ENCODE results near the gene HDLBP.

HDLBP gene

DNA sequence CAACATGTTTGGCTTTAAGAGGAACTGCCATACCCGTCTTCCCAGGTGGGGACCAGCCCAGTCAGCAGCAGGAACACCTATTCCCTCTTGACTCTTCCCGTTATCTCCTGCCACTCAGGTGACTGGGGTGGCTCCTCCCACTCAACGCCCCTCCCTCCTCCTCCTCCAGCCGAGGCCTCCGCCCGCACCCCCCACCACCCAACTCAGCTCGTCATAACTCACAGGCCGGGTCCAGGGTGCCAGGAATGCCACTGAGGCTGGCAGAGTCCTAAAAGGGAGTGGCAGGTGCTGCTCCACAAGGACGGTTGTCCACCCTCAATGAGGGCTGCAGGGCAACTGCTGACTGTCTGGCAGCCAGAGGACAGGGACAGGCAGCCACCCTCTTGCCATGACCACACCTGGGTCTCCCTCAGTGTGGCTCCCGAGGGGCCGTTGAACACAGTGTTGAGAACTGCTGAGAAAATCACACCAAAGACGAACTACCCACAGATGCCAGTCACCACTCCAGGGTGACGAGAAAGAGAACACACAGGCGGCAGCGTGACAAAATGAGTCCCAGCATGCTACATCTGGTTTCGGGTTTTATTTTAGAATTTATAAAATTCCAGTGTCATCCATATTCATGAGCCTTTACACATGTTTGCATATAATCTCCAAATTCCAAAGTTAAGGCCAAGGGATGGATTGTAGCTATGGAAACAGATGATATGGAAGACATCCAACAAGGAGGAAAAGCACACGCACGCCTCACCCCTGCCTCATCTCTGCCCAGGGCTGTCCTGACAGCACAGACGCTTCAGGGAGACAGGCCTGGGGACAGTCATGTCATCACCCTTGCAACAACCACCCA is 88.5 kb downstream of the HDLBP start:
- no peak for DNase-seq (ENCODE audit: low read depth)
- no peak for TF ChIP-seq MAX (IDR thresholded peaks at IDR 0.05; ENCODE audit: low read depth, low read length)
- no peak for TF ChIP-seq MYC (IDR thresholded peaks at IDR 0.05; ENCODE audit: low read depth, low read length)
- no peak for TF ChIP-seq CTCF (IDR thresholded peaks at IDR 0.05; ENCODE audit: low read depth, low read length)
- TF ChIP-seq POLR2A (IDR thresholded peaks at IDR 0.05; ENCODE audit: extremely low read depth, insufficient read length): no peak
- H3K4me3 ChIP-seq (ENCODE audit: low read depth, low read length): no peak overlapping the region

- no peak for TF ChIP-seq POLR2A (IDR thresholded peaks at IDR 0.05; ENCODE audit: extremely low read depth, insufficient read length)
- TF ChIP-seq MYC (IDR thresholded peaks at IDR 0.05; ENCODE audit: low read depth, low read length): no peak
- no peak for TF ChIP-seq CTCF (IDR thresholded peaks at IDR 0.05; ENCODE audit: low read depth, low read length)
- no peak for TF ChIP-seq MAX (IDR thresholded peaks at IDR 0.05; ENCODE audit: low read depth, low read length)
- no peak overlapping the region for H3K4me3 ChIP-seq (ENCODE audit: low read depth, low read length)
- no peak for DNase-seq (ENCODE audit: low read depth)
These were observed 89.5 kb downstream of the HDLBP start for GRCh38 chr2:241225983-241226382.

GRCh38 chr2:241225545-241225944 is 89.9 kb downstream of the HDLBP start:
- no peak for DNase-seq (ENCODE audit: low read depth)
- TF ChIP-seq CTCF (IDR thresholded peaks at IDR 0.05; ENCODE audit: low read depth, low read length) (no peak), POLR2A (IDR thresholded peaks at IDR 0.05; ENCODE audit: extremely low read depth, insufficient read length) (no peak), MAX (IDR thresholded peaks at IDR 0.05; ENCODE audit: low read depth, low read length) (no peak), MYC (IDR thresholded peaks at IDR 0.05; ENCODE audit: low read depth, low read length) (no peak)
- H3K4me3 ChIP-seq (ENCODE audit: low read depth, low read length): no peak overlapping the region

- H3K4me3 ChIP-seq (ENCODE audit: low read depth, low read length): no peak overlapping the region
- DNase-seq (ENCODE audit: low read depth): no peak
- TF ChIP-seq MYC (IDR thresholded peaks at IDR 0.05; ENCODE audit: low read depth, low read length) (no peak), POLR2A (IDR thresholded peaks at IDR 0.05; ENCODE audit: extremely low read depth, insufficient read length) (no peak), MAX (IDR thresholded peaks at IDR 0.05; ENCODE audit: low read depth, low read length) (no peak), CTCF (IDR thresholded peaks at IDR 0.05; ENCODE audit: low read depth, low read length) (no peak)
These were observed 90.5 kb downstream of the HDLBP start for GRCh38 chr2:241224851-241225438.

- no peak for DNase-seq (ENCODE audit: low read depth)
- no peak for TF ChIP-seq POLR2A (IDR thresholded peaks at IDR 0.05; ENCODE audit: extremely low read depth, insufficient read length)
- no peak for TF ChIP-seq MAX (IDR thresholded peaks at IDR 0.05; ENCODE audit: low read depth, low read length)
- no peak for TF ChIP-seq MYC (IDR thresholded peaks at IDR 0.05; ENCODE audit: low read depth, low read length)
- TF ChIP-seq CTCF (IDR thresholded peaks at IDR 0.05; ENCODE audit: low read depth, low read length): no peak
- H3K4me3 ChIP-seq (ENCODE audit: low read depth, low read length): no peak overlapping the region
These were observed 91.2 kb downstream of the HDLBP start for GRCh38 chr2:241224018-241224850.

Measured in NB4 (cell line).